SK-N-SH treated with all-trans-retinoic acid at 6 μM for 48 hours (cell line): ENCODE data around the gene ST6GAL1.

Source experiments
- ATAC-seq: fragments of 200-7000 bp; cut with Tn5 transposase; 3 replicates; pipeline ENCODE4 v1.9.1; 2020; ENCODE audit warnings: mild to moderate bottlenecking, moderate library complexity
- ARNTL ChIP-seq: fragments of 450-650 bp; formaldehyde crosslinking; IDR thresholded peaks from 2 replicates; pipeline ENCODE4 v1.5.0; 2020; ENCODE audit warnings: low read depth, mild to moderate bottlenecking, moderate library complexity, borderline replicate concordance
- CREB5 ChIP-seq: fragments of 250-450 bp; sonication (Bioruptor Pico); IDR thresholded peaks from 2 replicates; pipeline ENCODE4 v1.5.1; 2020; ENCODE audit warnings: low read depth, mild to moderate bottlenecking, moderate library complexity
- CSDC2 ChIP-seq: fragments of 250-450 bp; sonication (Bioruptor Pico); IDR thresholded peaks from 2 replicates; pipeline ENCODE4 v1.5.0; 2020; ENCODE audit warnings: mild to moderate bottlenecking, moderate library complexity
- CSRNP3 ChIP-seq: fragments of 250-450 bp; sonication (Bioruptor Pico); IDR thresholded peaks from 2 replicates; pipeline ENCODE4 v1.5.1; 2021; ENCODE audit warnings: mild to moderate bottlenecking, moderate library complexity
- GLIS3 ChIP-seq: fragments of 250-450 bp; sonication (Bioruptor Pico); IDR thresholded peaks from 2 replicates; pipeline ENCODE4 v1.5.0; 2020; ENCODE audit warnings: mild to moderate bottlenecking, moderate library complexity
- OSR1 ChIP-seq: fragments of 250-450 bp; sonication (Bioruptor Pico); IDR thresholded peaks from 2 replicates; pipeline ENCODE4 v1.8.0; 2022; ENCODE audit warnings: moderate library complexity, mild to moderate bottlenecking, inconsistent platforms
- POU6F1 ChIP-seq: fragments of 250-450 bp; sonication (Bioruptor Pico); IDR thresholded peaks from 2 replicates; pipeline ENCODE4 v1.8.0; 2021; ENCODE audit warnings: low read depth, mild to moderate bottlenecking, moderate library complexity, borderline replicate concordance
- PPARA ChIP-seq: fragments of 250-450 bp; sonication (Bioruptor Pico); IDR thresholded peaks from 2 replicates; pipeline ENCODE4 v1.5.0; 2020; ENCODE audit warnings: mild to moderate bottlenecking, borderline replicate concordance
- RARB ChIP-seq: fragments of 250-450 bp; sonication (Bioruptor Pico); IDR thresholded peaks from 2 replicates; pipeline ENCODE4 v1.8.0; 2021; ENCODE audit warnings: mild to moderate bottlenecking, moderate library complexity
- SNAI2 ChIP-seq: fragments of 250-450 bp; sonication (Bioruptor Pico); IDR thresholded peaks from 2 replicates; pipeline ENCODE4 v1.5.0; 2020; ENCODE audit warnings: mild to moderate bottlenecking, moderate library complexity
- TCF4 ChIP-seq: fragments of 250-450 bp; sonication (Bioruptor Pico); IDR thresholded peaks from 2 replicates; pipeline ENCODE4 v1.8.0; 2021; ENCODE audit warnings: mild to moderate bottlenecking, moderate library complexity, borderline replicate concordance
- TOX ChIP-seq: fragments of 250-450 bp; sonication (Bioruptor Pico); IDR thresholded peaks from 2 replicates; pipeline ENCODE4 v1.8.0; 2021; ENCODE audit warnings: mild to moderate bottlenecking, moderate library complexity, borderline replicate concordance
- TSHZ2 ChIP-seq: fragments of 250-450 bp; sonication (Bioruptor Pico); IDR thresholded peaks from 2 replicates; pipeline ENCODE4 v1.5.0; 2020; ENCODE audit warnings: mild to moderate bottlenecking, moderate library complexity
- ZFP3 ChIP-seq: fragments of 250-450 bp; sonication (Bioruptor Pico); IDR thresholded peaks from 2 replicates; pipeline ENCODE4 v1.5.0; 2020; ENCODE audit warnings: mild to moderate bottlenecking, moderate library complexity
- ZNF565 ChIP-seq: fragments of 450-650 bp; formaldehyde crosslinking; conservative IDR thresholded peaks from 2 replicates; pipeline ENCODE4 v1.5.0; 2020; ENCODE audit warnings: low read depth, mild to moderate bottlenecking, moderate library complexity
- ZNF70 ChIP-seq: fragments of 450-650 bp; formaldehyde crosslinking; IDR thresholded peaks from 2 replicates; pipeline ENCODE4 v1.5.0; 2020; ENCODE audit warnings: mild to moderate bottlenecking, moderate library complexity

The ST6GAL1 gene

GRCh38 chr3:187122261-187122660 is 191.9 kb downstream of the ST6GAL1 start (continued):
- no peak for TF ChIP-seq CREB5 (CRISPR knock-in tag)
- TF ChIP-seq ZNF70 (CRISPR knock-in tag), result no peak
- no peak for TF ChIP-seq OSR1 (CRISPR knock-in tag)

GRCh38 chr3:187125319-187126031 is 195.1 kb downstream of the ST6GAL1 start:
- ATAC-seq, result no peak
- TF ChIP-seq TSHZ2 (CRISPR knock-in tag) (no peak), ZNF565 (CRISPR knock-in tag) (no peak), OSR1 (CRISPR knock-in tag) (no peak), SNAI2 (CRISPR knock-in tag) (no peak), CREB5 (CRISPR knock-in tag) (no peak), GLIS3 (no peak), TCF4 (CRISPR knock-in tag) (no peak), TOX (CRISPR knock-in tag) (no peak), PPARA (CRISPR knock-in tag) (no peak), ARNTL (CRISPR knock-in tag) (no peak), ZFP3 (no peak), CSRNP3 (CRISPR knock-in tag) (no peak), RARB (no peak), CSDC2 (CRISPR knock-in tag) (no peak), POU6F1 (no peak)
